ENCODE measurements around the gene STX10. TPM values are rescaled to one million over a fixed set of nuclear protein-coding genes. Genes with fewer than 3 reads are reported as not detected.

STX10 gene
- total and polyA plus RNA-seq, 9 of the 15 experiments (the other 6 are each of a cell fraction or from before 2014, with no cell fraction given): 0.51 to 66.3 (median 31.0) TPM

GRCh38 chr19:13154911-13155471 lies 4.8 kb upstream of the STX10 start (continued):
- no peak for TF ChIP-seq ID3 (CRISPR knock-in tag; IDR thresholded peaks at IDR 0.05)
- no peak for TF ChIP-seq ID3 (tag; IDR thresholded peaks at IDR 0.05)
- TF ChIP-seq ZNF79 (CRISPR knock-in tag; IDR thresholded peaks at IDR 0.05; ENCODE audit: low read depth): no peak
- no peak for TF ChIP-seq LARP7 (IDR thresholded peaks at IDR 0.05)
- TF ChIP-seq ZBTB7A (IDR thresholded peaks at IDR 0.05; ENCODE audit: borderline replicate concordance, control insufficient read depth, low read depth, low read length): peak; percentile 44; the same call in 1 of the 2 replicates
- no peak for TF ChIP-seq FOXP1 (CRISPR knock-in tag; IDR thresholded peaks at IDR 0.05)
- no peak for TF ChIP-seq NCOA6 (IDR thresholded peaks at IDR 0.05)
- TF ChIP-seq ZNF197 (CRISPR knock-in tag; IDR thresholded peaks at IDR 0.05; ENCODE audit: low read depth): no peak
- TF ChIP-seq POLR2H (tag; IDR thresholded peaks at IDR 0.05; ENCODE audit: low read depth): peak; percentile 90
- TF ChIP-seq CBFA2T2 (conservative IDR thresholded peaks at IDR 0.05): no peak
- TF ChIP-seq ZNF146 (CRISPR knock-in tag; IDR thresholded peaks at IDR 0.05; ENCODE audit: unreplicated experiment): no peak
- peak; percentile 58 for TF ChIP-seq REST (IDR thresholded peaks at IDR 0.05; ENCODE audit: borderline replicate concordance)
- no peak for TF ChIP-seq REST (CRISPR knock-in tag; IDR thresholded peaks at IDR 0.05; ENCODE audit: low read depth)
- no peak for TF ChIP-seq UBTF (IDR thresholded peaks at IDR 0.05; ENCODE audit: borderline replicate concordance in 1 of 2, low read depth in 2 of 2, low read length in 2 of 2)
- no peak for TF ChIP-seq SNIP1 (IDR thresholded peaks at IDR 0.05; ENCODE audit: low read depth)
- 0 out of 3 replicates have a peak, but pooled peaks of 1 of the 2 experiments have one; percentile 16 for TF ChIP-seq CBX3 (IDR thresholded peaks at IDR 0.05; ENCODE audit: borderline replicate concordance in 1 of 2, low read length in 2 of 2)
- peak; percentile 97 for TF ChIP-seq RBM25 (IDR thresholded peaks at IDR 0.05; ENCODE audit: low read depth, low read length, severe bottlenecking)
- TF ChIP-seq COPS2 (conservative IDR thresholded peaks at IDR 0.05): no peak
- TF ChIP-seq ZNF431 (CRISPR knock-in tag; IDR thresholded peaks at IDR 0.05): no peak

All from K562 (cell line).